Progenitor cell of endocrine pancreas (in vitro differentiated cells): ENCODE measurements around the gene HOXD4. TPM values are rescaled to one million over a fixed set of nuclear protein-coding genes. Genes with fewer than 3 reads are reported as not detected.

ENCODE experiments used
- DNase-seq: peaks from one replicate; pipeline ENCODE4 v3.0.0; 2021; ENCODE audit warnings: low spot score; ENCODE audit not compliant: unreplicated experiment
- H3K27ac Mint-ChIP-seq: 2 replicates; pipeline ENCODE4 v1.8.0; 2021; ENCODE audit warnings: mild to moderate bottlenecking, moderate library complexity, mixed read lengths
- H3K27me3 Mint-ChIP-seq: 2 replicates; pipeline ENCODE4 v1.8.0; 2021; ENCODE audit warnings: mixed read lengths
- H3K36me3 Mint-ChIP-seq: 2 replicates; pipeline ENCODE4 v1.8.0; 2022; ENCODE audit warnings: mixed read lengths; ENCODE audit not compliant: insufficient read depth
- H3K4me1 Mint-ChIP-seq: 2 replicates; pipeline ENCODE4 v1.8.0; 2021; ENCODE audit warnings: low read depth, mixed read lengths
- H3K4me3 Mint-ChIP-seq: 2 replicates; pipeline ENCODE4 v1.8.0; 2021; ENCODE audit warnings: low read depth, mild to moderate bottlenecking, moderate library complexity, mixed read lengths
- H3K9me3 Mint-ChIP-seq: 2 replicates; pipeline ENCODE4 v1.8.0; 2021; ENCODE audit warnings: low read depth, mixed read lengths
- CTCF ChIP-seq: fragments of 200-600 bp; sonication (generic); IDR thresholded peaks from one replicate; pipeline ENCODE4 v1.5.0; 2021; ENCODE audit warnings: antibody characterized with exemption, mild to moderate bottlenecking; ENCODE audit not compliant: unreplicated experiment
- total RNA-seq: library from RNA; stranded (reverse); gene quantifications from 2 replicates; pipeline ENCODE4 v1.2.1, GENCODE V29; 2021

HOXD4 gene
- total RNA-seq, 1 donor from 2014 or later: not detected

DNA sequence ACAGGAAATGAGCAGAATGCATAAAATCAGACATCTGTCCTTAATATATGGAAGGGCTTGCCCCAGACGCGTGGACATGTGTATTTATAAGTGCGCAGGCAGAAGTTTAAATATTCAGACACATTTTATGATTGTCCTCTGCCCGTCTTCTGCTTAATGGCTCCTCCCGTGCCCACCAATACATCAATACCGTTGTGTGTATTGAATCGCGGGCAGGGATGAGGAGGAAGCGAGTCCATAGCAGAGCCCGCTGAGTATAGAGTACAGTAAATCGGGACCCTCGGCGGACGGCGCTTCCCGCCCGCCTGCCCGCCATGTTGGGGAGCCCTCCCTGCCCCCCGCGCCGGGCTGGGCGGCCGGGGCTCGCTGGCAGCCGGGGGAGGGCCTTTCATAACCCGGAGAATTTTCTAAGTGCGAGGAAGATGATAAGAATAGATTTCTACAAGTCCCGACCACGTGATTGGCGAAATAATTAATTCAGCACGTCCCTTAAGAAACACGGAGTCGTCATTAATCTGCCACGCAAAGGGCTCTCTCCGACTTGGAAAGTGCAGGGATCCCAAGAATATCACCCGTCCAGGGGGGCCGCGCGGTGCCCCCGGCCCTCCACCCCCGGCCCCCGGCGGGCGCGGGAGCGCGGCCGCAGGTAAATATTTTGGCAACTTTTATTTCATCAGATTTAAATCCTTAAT lies 5.6 kb downstream of the HOXD4 start, which contains the start of gene HOXD3:
HOXD3 (plus strand) TSS at position 501 of the 692 bp plus-strand sequence. CDS start 11,808 bp downstream, outside the sequence.
- H3K27me3 Mint-ChIP-seq: peaks cover 92% of the 10 kb centered on the region
- no peaks in the 10 kb centered on the region for H3K36me3 Mint-ChIP-seq
- no peak within 1 kb of the TSS for H3K27ac Mint-ChIP-seq
- H3K4me1 Mint-ChIP-seq: peaks cover 1% of the 10 kb centered on the region
- TF ChIP-seq CTCF: no peak
- DNase-seq: no peak
- H3K9me3 Mint-ChIP-seq: no peaks in the 10 kb centered on the region
- H3K4me3 Mint-ChIP-seq: no peak within 1 kb of the TSS

GRCh38 chr2:176157499-176158185 lies 6.3 kb downstream of the HOXD4 start:
- Mint-ChIP-seq H3K27me3 (peaks cover 94% of the 10 kb centered on the region), H3K4me3 (no peak overlapping the region), H3K36me3 (no peaks in the 10 kb centered on the region), H3K27ac (no peak overlapping the region), H3K9me3 (no peaks in the 10 kb centered on the region), H3K4me1 (peaks cover 1% of the 10 kb centered on the region)
- DNase-seq: no peak
- no peak for TF ChIP-seq CTCF

- Mint-ChIP-seq H3K4me1 (peaks cover 1% of the 10 kb centered on the region), H3K4me3 (no peak overlapping the region), H3K27me3 (peaks cover 94% of the 10 kb centered on the region), H3K9me3 (no peaks in the 10 kb centered on the region), H3K27ac (peak overlapping the region; percentile 78), H3K36me3 (no peaks in the 10 kb centered on the region)
- no peak for DNase-seq
- TF ChIP-seq CTCF: no peak
These were observed 6.8 kb downstream of the HOXD4 start for GRCh38 chr2:176158186-176158591.

DNA sequence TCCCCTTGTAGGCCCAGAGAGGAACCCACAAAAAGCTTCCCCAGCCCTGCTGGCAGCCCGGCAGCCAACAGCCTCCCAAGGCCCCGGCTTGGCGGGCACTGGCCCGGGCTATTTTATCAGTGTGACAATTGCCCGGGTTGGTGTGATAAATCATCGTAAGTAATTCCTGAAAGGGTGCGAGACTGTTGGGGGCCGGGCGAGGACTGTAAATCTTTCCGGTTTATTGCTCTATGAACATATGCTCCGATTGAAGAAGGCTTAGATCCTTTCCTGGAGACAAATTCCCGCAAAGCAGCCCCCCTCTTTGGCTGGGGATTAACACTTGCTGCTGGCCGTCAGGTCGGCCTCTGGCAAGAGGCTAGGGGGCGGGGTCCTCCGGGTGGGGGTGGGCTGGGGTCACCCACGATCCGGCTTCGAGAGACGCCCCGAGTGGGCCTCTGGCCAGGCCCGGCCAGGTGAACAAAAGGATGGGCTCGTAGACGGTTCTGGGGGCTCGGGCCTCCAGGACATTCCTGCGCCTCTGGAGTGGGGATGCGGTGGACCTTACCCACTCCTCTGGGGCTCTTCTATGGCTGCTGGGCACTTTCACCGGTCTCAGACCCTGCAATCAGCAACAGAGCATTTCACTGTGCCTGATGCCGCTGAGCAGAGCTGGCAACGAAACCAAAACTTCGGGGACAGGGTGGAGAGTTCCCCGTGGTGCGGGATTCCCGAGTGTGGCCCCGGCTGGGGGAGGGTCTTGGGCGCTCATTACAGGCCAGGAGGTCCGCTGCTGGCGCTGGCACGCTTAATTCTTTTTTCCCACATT lies 7.7 kb downstream of the HOXD4 start:
- no peak for TF ChIP-seq CTCF
- no peak overlapping the region for H3K4me3 Mint-ChIP-seq
- H3K4me1 Mint-ChIP-seq: peaks cover 1% of the 10 kb centered on the region
- DNase-seq: no peak
- no peak overlapping the region for H3K27ac Mint-ChIP-seq
- H3K36me3 Mint-ChIP-seq: no peaks in the 10 kb centered on the region
- peaks cover 94% of the 10 kb centered on the region for H3K27me3 Mint-ChIP-seq
- H3K9me3 Mint-ChIP-seq: no peaks in the 10 kb centered on the region

DNA sequence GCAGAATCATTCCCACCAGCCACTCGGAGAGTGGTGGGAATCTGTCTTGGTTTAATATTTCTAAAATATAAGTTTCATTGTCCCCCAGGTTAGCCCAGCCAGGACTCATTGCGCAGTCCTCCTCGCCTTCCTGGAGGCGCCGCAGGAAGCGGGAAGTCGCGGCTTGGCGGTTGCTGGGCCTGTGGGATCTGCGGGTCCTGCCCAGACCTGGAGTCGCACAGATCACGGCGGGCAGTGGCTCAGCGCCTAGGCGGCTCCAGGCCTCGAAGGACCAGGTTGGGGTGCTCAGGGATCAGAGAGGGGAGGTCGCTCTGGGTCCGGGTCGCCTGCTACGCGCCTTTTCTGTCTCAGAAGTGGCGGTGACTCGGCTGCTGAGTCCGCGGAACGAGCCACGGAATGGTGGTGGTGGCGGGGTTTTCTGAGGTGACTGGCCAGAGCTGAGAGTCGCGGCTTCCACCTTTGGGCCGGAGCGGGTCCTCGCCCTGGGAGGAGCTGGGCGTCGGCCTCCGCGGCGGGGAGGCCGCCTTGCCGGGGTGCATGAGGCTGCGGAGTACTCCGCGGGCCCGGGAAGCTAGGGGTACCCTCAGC lies 8.4 kb downstream of the HOXD4 start:
- DNase-seq: no peak
- Mint-ChIP-seq H3K36me3 (no peaks in the 10 kb centered on the region), H3K27ac (no peak overlapping the region), H3K9me3 (no peaks in the 10 kb centered on the region), H3K4me1 (peaks cover 1% of the 10 kb centered on the region), H3K27me3 (peaks cover 94% of the 10 kb centered on the region), H3K4me3 (no peak overlapping the region)
- no peak for TF ChIP-seq CTCF
